Neural progenitor cell (in vitro differentiated cells): Measurements from ENCODE around the gene CFAP58.

ENCODE experiments used
- EZH2 ChIP-seq: fragments of 200-600 bp; sonication (generic); IDR thresholded peaks from 2 replicates; pipeline ENCODE4 v1.6.1; 2017; ENCODE audit warnings: antibody characterized with exemption, mild to moderate bottlenecking, moderate library complexity
- TF ChIP-seq, protein P1 (sequence below): fragments of 200-600 bp; sonication (generic); IDR thresholded peaks from 2 replicates; pipeline ENCODE4 v1.5.1; 2017; ENCODE audit warnings: antibody characterized with exemption, mild to moderate bottlenecking

DNA sequence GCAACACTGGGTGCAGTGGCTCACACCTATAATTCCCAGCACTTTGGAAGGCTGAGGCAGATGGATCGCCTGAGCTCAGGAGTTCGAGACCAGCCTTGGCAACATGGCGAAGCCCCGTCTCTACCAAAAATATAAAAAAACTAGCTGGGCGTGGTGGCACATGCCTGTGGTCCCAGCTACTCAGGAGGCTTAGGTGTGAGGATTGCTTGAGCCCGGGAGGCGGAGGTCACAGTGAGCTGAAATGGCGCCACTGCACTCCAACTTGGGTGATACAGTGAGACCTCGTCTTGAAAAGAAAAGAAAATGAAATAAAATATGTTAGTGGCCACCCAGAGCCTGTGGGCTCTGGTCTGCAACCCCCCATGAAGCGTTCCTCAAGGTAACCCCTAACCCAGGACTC lies 28.7 kb upstream of the CFAP58 start:
- TF ChIP-seq, protein P1, sequence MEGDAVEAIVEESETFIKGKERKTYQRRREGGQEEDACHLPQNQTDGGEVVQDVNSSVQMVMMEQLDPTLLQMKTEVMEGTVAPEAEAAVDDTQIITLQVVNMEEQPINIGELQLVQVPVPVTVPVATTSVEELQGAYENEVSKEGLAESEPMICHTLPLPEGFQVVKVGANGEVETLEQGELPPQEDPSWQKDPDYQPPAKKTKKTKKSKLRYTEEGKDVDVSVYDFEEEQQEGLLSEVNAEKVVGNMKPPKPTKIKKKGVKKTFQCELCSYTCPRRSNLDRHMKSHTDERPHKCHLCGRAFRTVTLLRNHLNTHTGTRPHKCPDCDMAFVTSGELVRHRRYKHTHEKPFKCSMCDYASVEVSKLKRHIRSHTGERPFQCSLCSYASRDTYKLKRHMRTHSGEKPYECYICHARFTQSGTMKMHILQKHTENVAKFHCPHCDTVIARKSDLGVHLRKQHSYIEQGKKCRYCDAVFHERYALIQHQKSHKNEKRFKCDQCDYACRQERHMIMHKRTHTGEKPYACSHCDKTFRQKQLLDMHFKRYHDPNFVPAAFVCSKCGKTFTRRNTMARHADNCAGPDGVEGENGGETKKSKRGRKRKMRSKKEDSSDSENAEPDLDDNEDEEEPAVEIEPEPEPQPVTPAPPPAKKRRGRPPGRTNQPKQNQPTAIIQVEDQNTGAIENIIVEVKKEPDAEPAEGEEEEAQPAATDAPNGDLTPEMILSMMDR = no peak
- TF ChIP-seq EZH2 = no peak
